Right lobe of liver (tissue), 6 donors: ENCODE data around the gene IAH1. TPM values are rescaled to one million over a fixed set of nuclear protein-coding genes. Genes with fewer than 3 reads are reported as not detected.

ENCODE experiments used
- ATAC-seq, 4 donors: fragments of 200-7000 bp; cut with Tn5 transposase; one replicate each; pipeline ENCODE4 v1.9.1; 2020; ENCODE audit warnings: mild to moderate bottlenecking in 4 of 4, moderate library complexity in 4 of 4
- DNase-seq, 3 donors: peaks; one replicate each; pipeline ENCODE4 v3.0.0-alpha.2; 2020
- H3K27ac ChIP-seq, 3 donors: fragments of 200-600 bp; one replicate each; pipeline ENCODE4 v1.8.0; 2022
- H3K27me3 ChIP-seq, 2 donors: fragments of 200-600 bp; one replicate each; pipeline ENCODE4 v1.8.0; 2022
- H3K36me3 ChIP-seq, 4 donors: fragments of 200-600 bp; sonication (generic) in 1 of 4; one replicate each; pipeline versions ENCODE4 v1.5.1 to v1.8.0; 2017 to 2022; ENCODE audit warnings: control low read depth in 1 of 4
- H3K4me1 ChIP-seq, 4 donors: fragments of 200-600 bp; sonication (generic) in 1 of 4; one replicate each; pipeline versions ENCODE4 v1.5.1 to v1.8.0; 2017 to 2022; ENCODE audit warnings: control low read depth in 1 of 4
- H3K4me3 ChIP-seq, 3 donors: fragments of 200-600 bp; one replicate each; pipeline ENCODE4 v1.8.0; 2022
- H3K9me3 ChIP-seq, 4 donors: fragments of 200-600 bp; sonication (generic) in 1 of 4; one replicate each; pipeline versions ENCODE4 v1.5.1 to v1.8.0; 2017 to 2022; ENCODE audit warnings: control low read depth in 1 of 4
- POLR2A ChIP-seq: fragments of 450-650 bp; IDR thresholded peaks from one replicate; pipeline ENCODE4 v1.6.1; 2017; ENCODE audit warnings: antibody characterized with exemption, mild to moderate bottlenecking
- WGBS: methylation state at CpG from one replicate; pipeline ENCODE4 v1.1.6; 2018; ENCODE audit warnings: low coverage, low lambda C conversion rate; ENCODE audit not compliant: insufficient coverage; ENCODE audit errors: missing lambda C conversion rate; 5-methylcytosine and 5-hydroxymethylcytosine counted together
- intact Hi-C, 2 donors: fragments of 100-400 bp; cut with DNase I; formaldehyde crosslinking; loops; one replicate each; pipeline versions ENCODE4 v1.11.2 to v1.14.1; 2022
- total RNA-seq, 6 experiments: library from RNA; depleted of rRNA in 2 of 6; stranded (reverse); fragments of >200 nt in 2 of 6; fragmentation: NEBNext Ultra II Directional in 3 of 6; extraction: Animal tissue kit (Norgen Biotek cat#: 25700) in 3 of 6; gene quantifications; one replicate each; pipeline versions ENCODE4 v1.1.0 to v1.2.4, GENCODE V29; 2016 to 2023
- TF ChIP-seq, protein P1 (sequence below), 4 donors: fragments of 200-600 bp in 3 of 4; fragments of 450-650 bp in 1 of 4; IDR thresholded peaks; one replicate each; pipeline versions ENCODE4 v1.5.1 to v1.8.0; 2016 to 2022; ENCODE audit warnings: antibody characterized with exemption in 4 of 4, mild to moderate bottlenecking in 2 of 4
- donor health status: DM: no; HTN: yes; CAD: no.
- donor health status: DM: no; HTN: no; CAD: no.
- donor health status: DM: no; HTN: no; CAD: no.
- donor health status: DM: no; HTN: yes; CAD: no.
- donor health status: DM: no; HTN: yes; CAD: no.

Gene IAH1
- total RNA-seq, 6 experiments from 2014 or later = 30.4 to 41.3 (median 33.6) TPM

DNA sequence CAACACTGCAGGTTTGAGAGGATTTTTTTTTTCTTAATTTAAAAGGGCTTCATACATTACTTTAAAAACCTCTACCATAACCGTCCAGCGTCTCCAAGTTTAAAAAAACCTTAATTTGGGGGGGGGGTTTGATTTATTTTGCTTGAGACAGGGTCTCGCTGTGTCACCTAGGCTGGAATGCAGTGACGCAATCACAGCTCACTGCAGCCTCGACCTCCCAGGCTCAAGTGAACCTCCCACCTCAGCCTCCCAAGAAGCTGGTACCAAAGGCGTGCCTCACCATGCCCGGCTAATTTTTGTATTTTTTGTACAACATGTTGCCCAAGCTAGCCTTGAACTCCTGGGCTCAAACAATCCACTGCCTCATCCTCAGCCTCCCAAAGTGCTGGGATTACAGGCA, 44.4 kb downstream of the IAH1 start:
- no peak overlapping the region for H3K27ac ChIP-seq
- TF ChIP-seq POLR2A = no peak
- TF ChIP-seq, protein P1, sequence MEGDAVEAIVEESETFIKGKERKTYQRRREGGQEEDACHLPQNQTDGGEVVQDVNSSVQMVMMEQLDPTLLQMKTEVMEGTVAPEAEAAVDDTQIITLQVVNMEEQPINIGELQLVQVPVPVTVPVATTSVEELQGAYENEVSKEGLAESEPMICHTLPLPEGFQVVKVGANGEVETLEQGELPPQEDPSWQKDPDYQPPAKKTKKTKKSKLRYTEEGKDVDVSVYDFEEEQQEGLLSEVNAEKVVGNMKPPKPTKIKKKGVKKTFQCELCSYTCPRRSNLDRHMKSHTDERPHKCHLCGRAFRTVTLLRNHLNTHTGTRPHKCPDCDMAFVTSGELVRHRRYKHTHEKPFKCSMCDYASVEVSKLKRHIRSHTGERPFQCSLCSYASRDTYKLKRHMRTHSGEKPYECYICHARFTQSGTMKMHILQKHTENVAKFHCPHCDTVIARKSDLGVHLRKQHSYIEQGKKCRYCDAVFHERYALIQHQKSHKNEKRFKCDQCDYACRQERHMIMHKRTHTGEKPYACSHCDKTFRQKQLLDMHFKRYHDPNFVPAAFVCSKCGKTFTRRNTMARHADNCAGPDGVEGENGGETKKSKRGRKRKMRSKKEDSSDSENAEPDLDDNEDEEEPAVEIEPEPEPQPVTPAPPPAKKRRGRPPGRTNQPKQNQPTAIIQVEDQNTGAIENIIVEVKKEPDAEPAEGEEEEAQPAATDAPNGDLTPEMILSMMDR (IDR thresholded peaks at IDR 0.05) = no peak
- peaks cover 0 to 16% (median 4%) of the 10 kb centered on the region in 4 donors for H3K36me3 ChIP-seq
- H3K9me3 ChIP-seq = no peaks in the 10 kb centered on the region
- H3K4me1 ChIP-seq = no peaks in the 10 kb centered on the region
- ATAC-seq = no peak
- no peak for DNase-seq
- 96% methylated on average over 7 of the region's 7 CpGs for WGBS
- no peak overlapping the region for H3K4me3 ChIP-seq
- H3K27me3 ChIP-seq = no peaks in the 10 kb centered on the region
- intact Hi-C loops = no loop called here

DNA sequence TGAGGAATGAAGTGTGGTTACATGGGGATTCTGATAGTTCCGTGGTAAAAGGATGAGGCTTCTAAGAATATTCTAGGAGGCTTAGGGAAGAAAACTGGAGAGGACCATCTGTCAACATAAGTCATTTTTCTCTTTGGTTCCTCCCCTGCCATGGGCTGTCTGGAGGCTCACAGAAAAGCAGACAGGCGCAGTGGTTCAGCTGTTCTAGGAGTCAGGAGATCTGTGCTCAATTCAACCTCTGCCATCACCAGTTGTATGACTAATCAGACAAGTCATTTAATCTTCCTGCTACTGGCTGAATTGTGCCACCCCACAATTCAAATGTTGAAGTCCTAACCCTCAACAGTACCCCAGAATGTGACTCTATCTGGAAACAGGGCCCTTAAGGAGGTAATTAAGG, 44.9 kb downstream of the IAH1 start:
- no peaks in the 10 kb centered on the region for H3K9me3 ChIP-seq
- H3K4me1 ChIP-seq = no peaks in the 10 kb centered on the region
- intact Hi-C loops = no loop called here
- ATAC-seq (no peak), DNase-seq (no peak)
- WGBS = 80% methylated on average over 1 of the region's 2 CpGs
- no peaks in the 10 kb centered on the region for H3K27me3 ChIP-seq
- no peak for TF ChIP-seq POLR2A
- TF ChIP-seq, protein P1 (IDR thresholded peaks at IDR 0.05) = no peak
- peaks cover 0 to 16% (median 4%) of the 10 kb centered on the region in 4 donors for H3K36me3 ChIP-seq
- no peak overlapping the region for H3K27ac ChIP-seq
- H3K4me3 ChIP-seq = no peak overlapping the region

DNA sequence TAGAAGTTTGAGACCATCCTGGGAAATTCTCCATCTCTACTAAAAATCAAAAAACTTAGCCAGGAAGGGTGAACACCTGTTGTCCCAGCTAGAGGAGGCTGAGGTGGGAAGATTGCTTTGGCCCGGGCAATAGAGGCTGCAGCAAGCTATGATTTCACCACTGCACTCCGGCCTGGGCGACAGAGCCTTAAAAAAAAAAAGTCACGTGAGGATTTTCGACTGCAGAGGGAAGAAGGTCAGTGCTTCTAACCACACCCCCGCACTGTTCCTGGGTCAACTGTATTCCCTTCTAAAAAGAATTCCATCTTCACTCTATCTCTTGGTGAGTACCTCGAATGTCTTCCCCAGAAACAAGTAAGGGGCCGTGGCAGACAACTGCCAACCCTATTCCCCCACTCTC, 49.9 kb downstream of the IAH1 start:
- 95% methylated on average over 6 of the region's 8 CpGs for WGBS
- H3K36me3 ChIP-seq = peaks cover 0 to 13% (median 6%) of the 10 kb centered on the region in 4 donors
- no peak overlapping the region for H3K4me3 ChIP-seq
- TF ChIP-seq, protein P1 (IDR thresholded peaks at IDR 0.05) = no peak
- no peak for TF ChIP-seq POLR2A
- intact Hi-C loops = no loop called here
- H3K9me3 ChIP-seq = no peaks in the 10 kb centered on the region
- ATAC-seq (no peak), DNase-seq (no peak)
- no peaks in the 10 kb centered on the region for H3K27me3 ChIP-seq
- no peaks in the 10 kb centered on the region for H3K4me1 ChIP-seq
- no peak overlapping the region for H3K27ac ChIP-seq

DNA sequence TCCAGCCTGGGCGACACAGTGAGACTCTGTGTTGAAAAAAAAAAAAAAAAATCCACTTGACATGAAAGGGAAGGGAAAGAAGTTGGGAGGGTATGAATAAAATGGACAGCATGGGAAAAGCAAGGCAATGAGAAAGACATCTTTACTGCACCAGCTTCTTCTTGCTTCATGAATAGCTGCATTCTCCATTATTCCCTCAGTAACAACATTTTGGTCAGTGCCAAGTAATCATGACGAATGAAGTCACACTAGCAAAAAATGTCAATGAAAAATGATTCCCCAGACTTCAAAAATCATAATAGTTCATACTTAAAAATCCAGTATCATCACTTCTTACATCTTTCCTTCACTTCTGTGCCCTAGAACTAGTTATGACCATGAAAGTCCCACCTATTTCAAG, 50.9 kb downstream of the IAH1 start:
- ATAC-seq = no peak
- Histone ChIP-seq H3K36me3 (peaks cover 0 to 13% (median 3%) of the 10 kb centered on the region in 4 donors), H3K27ac (no peak overlapping the region), H3K4me1 (no peaks in the 10 kb centered on the region), H3K9me3 (no peaks in the 10 kb centered on the region), H3K27me3 (no peaks in the 10 kb centered on the region), H3K4me3 (no peak overlapping the region)
- TF ChIP-seq, protein P1 (IDR thresholded peaks at IDR 0.05) = no peak
- no peak for TF ChIP-seq POLR2A
- DNase-seq = no peak
- WGBS = 94% methylated on average over 2 of the region's 2 CpGs
- intact Hi-C loops = no loop called here
